Measurements from ENCODE around the gene TAP2.

GRCh38 chr6:32867022-32867477 is 28.5 kb upstream of the TAP2 start:
- TF ChIP-seq CTCF (IDR thresholded peaks at IDR 0.05), result no peak
- TF ChIP-seq MAX (IDR thresholded peaks at IDR 0.05), result no peak
- TF ChIP-seq RAD21 (conservative IDR thresholded peaks at IDR 0.05 in 1 of 2, IDR thresholded peaks at IDR 0.05 in 1 of 2), result no peak
- TF ChIP-seq ZFP36 (IDR thresholded peaks at IDR 0.05; ENCODE audit: borderline replicate concordance, partially characterized antibody), result no peak
- no peak for TF ChIP-seq KDM1A (IDR thresholded peaks at IDR 0.05; ENCODE audit: low read depth)
- TF ChIP-seq, protein P1, sequence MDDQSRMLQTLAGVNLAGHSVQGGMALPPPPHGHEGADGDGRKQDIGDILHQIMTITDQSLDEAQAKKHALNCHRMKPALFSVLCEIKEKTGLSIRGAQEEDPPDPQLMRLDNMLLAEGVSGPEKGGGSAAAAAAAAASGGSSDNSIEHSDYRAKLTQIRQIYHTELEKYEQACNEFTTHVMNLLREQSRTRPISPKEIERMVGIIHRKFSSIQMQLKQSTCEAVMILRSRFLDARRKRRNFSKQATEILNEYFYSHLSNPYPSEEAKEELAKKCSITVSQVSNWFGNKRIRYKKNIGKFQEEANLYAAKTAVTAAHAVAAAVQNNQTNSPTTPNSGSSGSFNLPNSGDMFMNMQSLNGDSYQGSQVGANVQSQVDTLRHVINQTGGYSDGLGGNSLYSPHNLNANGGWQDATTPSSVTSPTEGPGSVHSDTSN (IDR thresholded peaks at IDR 0.05), result no peak
- no peak for TF ChIP-seq MAFK (IDR thresholded peaks at IDR 0.05; ENCODE audit: partially characterized antibody)
- TF ChIP-seq EP300 (IDR thresholded peaks at IDR 0.05), result no peak
- TF ChIP-seq, protein P2, sequence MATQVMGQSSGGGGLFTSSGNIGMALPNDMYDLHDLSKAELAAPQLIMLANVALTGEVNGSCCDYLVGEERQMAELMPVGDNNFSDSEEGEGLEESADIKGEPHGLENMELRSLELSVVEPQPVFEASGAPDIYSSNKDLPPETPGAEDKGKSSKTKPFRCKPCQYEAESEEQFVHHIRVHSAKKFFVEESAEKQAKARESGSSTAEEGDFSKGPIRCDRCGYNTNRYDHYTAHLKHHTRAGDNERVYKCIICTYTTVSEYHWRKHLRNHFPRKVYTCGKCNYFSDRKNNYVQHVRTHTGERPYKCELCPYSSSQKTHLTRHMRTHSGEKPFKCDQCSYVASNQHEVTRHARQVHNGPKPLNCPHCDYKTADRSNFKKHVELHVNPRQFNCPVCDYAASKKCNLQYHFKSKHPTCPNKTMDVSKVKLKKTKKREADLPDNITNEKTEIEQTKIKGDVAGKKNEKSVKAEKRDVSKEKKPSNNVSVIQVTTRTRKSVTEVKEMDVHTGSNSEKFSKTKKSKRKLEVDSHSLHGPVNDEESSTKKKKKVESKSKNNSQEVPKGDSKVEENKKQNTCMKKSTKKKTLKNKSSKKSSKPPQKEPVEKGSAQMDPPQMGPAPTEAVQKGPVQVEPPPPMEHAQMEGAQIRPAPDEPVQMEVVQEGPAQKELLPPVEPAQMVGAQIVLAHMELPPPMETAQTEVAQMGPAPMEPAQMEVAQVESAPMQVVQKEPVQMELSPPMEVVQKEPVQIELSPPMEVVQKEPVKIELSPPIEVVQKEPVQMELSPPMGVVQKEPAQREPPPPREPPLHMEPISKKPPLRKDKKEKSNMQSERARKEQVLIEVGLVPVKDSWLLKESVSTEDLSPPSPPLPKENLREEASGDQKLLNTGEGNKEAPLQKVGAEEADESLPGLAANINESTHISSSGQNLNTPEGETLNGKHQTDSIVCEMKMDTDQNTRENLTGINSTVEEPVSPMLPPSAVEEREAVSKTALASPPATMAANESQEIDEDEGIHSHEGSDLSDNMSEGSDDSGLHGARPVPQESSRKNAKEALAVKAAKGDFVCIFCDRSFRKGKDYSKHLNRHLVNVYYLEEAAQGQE (IDR thresholded peaks at IDR 0.05), result no peak
- no peak for TF ChIP-seq CHD4 (IDR thresholded peaks at IDR 0.05; ENCODE audit: borderline replicate concordance)
- no peak for TF ChIP-seq RNF2 (IDR thresholded peaks at IDR 0.05; ENCODE audit: borderline replicate concordance, low read depth)
- no peak for TF ChIP-seq NR3C1 (IDR thresholded peaks at IDR 0.05)
